ENCODE data around the gene ITPR1. TPM values are rescaled to one million over a fixed set of nuclear protein-coding genes. Genes with fewer than 3 reads are reported as not detected.
A peak's percentile ranks its signal among the peaks of the same experiment; 100 is the strongest.

The ITPR1 gene
- total and polyA plus RNA-seq, 12 donors: 9.7 to 40.3 (median 18.8) TPM

DNA sequence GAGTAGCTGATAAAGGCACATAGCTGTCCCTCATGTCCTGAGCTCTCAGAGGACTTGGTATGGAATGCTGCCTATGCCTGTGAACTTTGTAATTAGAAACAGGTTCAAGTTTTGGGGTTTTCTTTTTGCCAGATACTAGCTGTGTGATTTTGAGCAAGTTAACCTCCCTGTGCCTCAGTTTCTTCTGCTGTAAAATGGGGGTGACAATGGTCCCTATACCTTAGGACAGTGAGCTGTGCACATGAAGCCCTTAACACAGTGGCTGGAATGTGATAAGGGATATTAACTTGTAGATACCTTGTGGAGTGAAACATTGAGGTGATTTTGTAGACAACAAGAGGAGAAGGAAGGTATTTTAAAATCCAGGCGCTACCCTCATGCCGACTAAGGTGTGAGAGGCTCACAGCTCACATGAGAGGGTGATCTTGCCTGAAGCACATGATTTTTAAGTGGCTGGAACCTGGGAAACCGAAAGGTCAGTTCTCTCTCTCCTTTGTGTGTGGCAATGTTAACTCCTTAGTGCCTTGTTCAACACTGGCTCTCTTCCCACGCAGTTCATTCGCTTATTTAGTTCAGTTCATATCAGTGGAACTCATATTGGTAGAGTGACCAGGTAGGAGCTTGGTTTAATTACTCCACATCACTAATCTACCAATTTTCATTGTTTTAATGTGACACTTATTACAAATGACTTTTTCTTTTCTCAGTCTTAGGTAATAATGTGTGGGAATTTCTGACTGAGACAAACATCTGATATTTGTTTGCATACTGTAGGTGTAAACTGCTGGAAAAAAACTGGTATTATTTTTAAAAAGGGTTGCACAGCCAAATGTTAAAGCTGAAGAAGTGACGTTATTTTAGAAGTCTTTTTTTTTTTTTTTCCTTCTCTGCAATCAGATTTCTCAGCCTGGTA, 236.2 kb downstream of the ITPR1 start:
- H3K27me3 ChIP-seq: no peaks in the 10 kb centered on the region
- peaks cover 0 to 50% (median 0%) of the 10 kb centered on the region in 9 donors for H3K36me3 ChIP-seq
- no peak for DNase-seq
- ATAC-seq: peak in 6 of 8 donors; percentile 18 to 72 (median 49)
- no peak overlapping the region for H3K4me3 ChIP-seq
- TF ChIP-seq, protein P1, sequence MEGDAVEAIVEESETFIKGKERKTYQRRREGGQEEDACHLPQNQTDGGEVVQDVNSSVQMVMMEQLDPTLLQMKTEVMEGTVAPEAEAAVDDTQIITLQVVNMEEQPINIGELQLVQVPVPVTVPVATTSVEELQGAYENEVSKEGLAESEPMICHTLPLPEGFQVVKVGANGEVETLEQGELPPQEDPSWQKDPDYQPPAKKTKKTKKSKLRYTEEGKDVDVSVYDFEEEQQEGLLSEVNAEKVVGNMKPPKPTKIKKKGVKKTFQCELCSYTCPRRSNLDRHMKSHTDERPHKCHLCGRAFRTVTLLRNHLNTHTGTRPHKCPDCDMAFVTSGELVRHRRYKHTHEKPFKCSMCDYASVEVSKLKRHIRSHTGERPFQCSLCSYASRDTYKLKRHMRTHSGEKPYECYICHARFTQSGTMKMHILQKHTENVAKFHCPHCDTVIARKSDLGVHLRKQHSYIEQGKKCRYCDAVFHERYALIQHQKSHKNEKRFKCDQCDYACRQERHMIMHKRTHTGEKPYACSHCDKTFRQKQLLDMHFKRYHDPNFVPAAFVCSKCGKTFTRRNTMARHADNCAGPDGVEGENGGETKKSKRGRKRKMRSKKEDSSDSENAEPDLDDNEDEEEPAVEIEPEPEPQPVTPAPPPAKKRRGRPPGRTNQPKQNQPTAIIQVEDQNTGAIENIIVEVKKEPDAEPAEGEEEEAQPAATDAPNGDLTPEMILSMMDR (IDR thresholded peaks at IDR 0.05): no peak
- intact Hi-C loops (cut with DNase I): loop anchor here in 1 of 10 donors (10.0 kb wide), 1 partner anchor 145 kb away; no protein-coding TSS in a partner anchor
- no peaks in the 10 kb centered on the region for H3K9me3 ChIP-seq
- peaks cover 0 to 36% (median 2%) of the 10 kb centered on the region in 9 donors for H3K4me1 ChIP-seq
- peak overlapping the region in 4 of 10 donors; percentile 17 to 55 (median 34) for H3K27ac ChIP-seq
- 37 to 62% methylated on average over 6 of the region's 6 CpGs for WGBS, 2 donors

DNA sequence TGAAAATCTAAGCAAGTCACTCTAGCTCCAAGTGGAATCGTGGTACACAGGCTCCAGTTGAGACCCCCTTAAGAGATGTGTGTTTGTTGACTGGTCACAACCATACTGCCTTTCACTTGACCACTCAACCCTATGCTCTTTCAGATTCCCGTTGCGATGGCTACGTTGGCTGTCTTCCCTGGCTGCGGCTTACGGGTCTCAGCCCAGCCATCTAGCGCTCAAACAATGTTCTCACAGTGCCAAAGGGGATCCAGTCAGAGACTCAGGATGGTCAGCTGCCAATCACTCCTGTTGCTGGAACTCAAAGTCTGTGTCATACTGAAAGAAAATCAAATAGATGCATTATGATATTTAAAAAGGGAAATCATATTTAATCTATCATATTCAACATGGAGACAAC, 237.6 kb downstream of the ITPR1 start:
- no peaks in the 10 kb centered on the region for H3K9me3 ChIP-seq
- intact Hi-C loops (cut with DNase I): no loop called here
- DNase-seq (peak in 1 of 2 donors; percentile 34), ATAC-seq (peak in 5 of 8 donors; percentile 57 to 71 (median 66))
- peaks cover 0 to 39% (median 0%) of the 10 kb centered on the region in 9 donors for H3K4me1 ChIP-seq
- peaks cover 0 to 53% (median 0%) of the 10 kb centered on the region in 9 donors for H3K36me3 ChIP-seq
- TF ChIP-seq, protein P1 (IDR thresholded peaks at IDR 0.05): peak in 1 of 9 donors; percentile 14
- WGBS, 2 donors: 67% methylated on average over 7 of the region's 7 CpGs
- H3K27me3 ChIP-seq: no peaks in the 10 kb centered on the region
- no peak overlapping the region for H3K27ac ChIP-seq
- no peak overlapping the region for H3K4me3 ChIP-seq

DNA sequence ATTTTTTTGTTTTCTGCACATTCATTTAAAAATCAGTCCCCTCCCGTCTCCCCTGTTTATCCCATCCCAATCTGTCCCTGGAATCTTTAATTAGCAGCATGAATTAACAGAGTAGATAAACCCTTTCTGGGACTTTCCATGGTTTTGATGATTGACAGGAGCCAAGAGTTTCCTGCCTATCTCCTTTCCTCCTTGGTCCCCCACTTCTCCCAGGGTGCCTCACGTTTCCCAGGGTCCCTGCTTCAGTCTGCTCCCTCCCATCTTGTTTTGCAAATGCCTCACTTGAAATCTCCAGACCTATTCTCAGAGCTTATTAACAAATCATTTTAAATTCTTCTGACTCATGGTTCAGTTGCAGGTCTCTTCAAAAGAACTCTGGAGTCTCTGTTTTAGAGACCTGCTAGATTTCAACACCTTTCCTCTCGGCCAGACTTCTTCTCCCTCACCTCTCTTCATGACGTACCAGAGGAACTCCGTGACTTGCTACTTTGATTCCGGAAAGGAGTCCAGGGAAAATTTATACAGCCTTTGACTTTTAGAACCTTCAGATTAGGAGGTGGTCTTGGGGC, 238.5 kb downstream of the ITPR1 start:
- Histone ChIP-seq H3K27ac (no peak overlapping the region), H3K9me3 (no peaks in the 10 kb centered on the region), H3K27me3 (no peaks in the 10 kb centered on the region), H3K36me3 (peaks cover 0 to 51% (median 0%) of the 10 kb centered on the region in 9 donors), H3K4me1 (peaks cover 0 to 45% (median 5%) of the 10 kb centered on the region in 9 donors), H3K4me3 (no peak overlapping the region)
- TF ChIP-seq, protein P1 (IDR thresholded peaks at IDR 0.05): no peak
- WGBS, 2 donors: 57 to 75% methylated on average over 6 of the region's 6 CpGs
- intact Hi-C loops (cut with DNase I): no loop called here
- peak in 1 of 8 donors; percentile 28 for ATAC-seq
- DNase-seq: no peak

DNA sequence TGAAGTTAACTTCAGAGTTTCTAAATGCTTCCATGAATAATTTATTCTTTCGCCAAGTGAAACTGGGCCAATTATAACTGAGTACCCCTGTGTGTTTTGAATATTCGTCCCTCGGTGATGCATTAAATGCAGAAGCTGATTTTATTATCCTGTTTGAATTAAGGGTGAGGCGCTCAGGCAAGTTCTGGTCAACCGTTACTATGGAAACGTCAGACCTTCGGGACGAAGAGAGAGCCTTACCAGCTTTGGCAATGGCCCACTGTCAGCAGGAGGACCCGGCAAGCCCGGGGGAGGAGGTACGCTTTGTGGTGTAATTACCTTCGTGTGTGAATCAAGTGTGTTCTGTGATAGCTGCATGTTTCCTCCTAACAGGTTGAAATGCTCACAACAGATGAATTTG, 239.8 kb downstream of the ITPR1 start:
- H3K4me3 ChIP-seq: no peak overlapping the region
- no peak overlapping the region for H3K27ac ChIP-seq
- peaks cover 0 to 46% (median 0%) of the 10 kb centered on the region in 9 donors for H3K36me3 ChIP-seq
- TF ChIP-seq, protein P1 (IDR thresholded peaks at IDR 0.05): no peak
- no peaks in the 10 kb centered on the region for H3K27me3 ChIP-seq
- peaks cover 0 to 51% (median 12%) of the 10 kb centered on the region in 9 donors for H3K4me1 ChIP-seq
- DNase-seq (no peak), ATAC-seq (no peak)
- H3K9me3 ChIP-seq: no peaks in the 10 kb centered on the region
- intact Hi-C loops (cut with DNase I): no loop called here
- WGBS, 2 donors: 81 to 84% methylated on average over 12 of the region's 12 CpGs

Data from heart right ventricle (tissue), 16 donors.